ENCODE results near the gene SPAG16.

Gene SPAG16

DNA sequence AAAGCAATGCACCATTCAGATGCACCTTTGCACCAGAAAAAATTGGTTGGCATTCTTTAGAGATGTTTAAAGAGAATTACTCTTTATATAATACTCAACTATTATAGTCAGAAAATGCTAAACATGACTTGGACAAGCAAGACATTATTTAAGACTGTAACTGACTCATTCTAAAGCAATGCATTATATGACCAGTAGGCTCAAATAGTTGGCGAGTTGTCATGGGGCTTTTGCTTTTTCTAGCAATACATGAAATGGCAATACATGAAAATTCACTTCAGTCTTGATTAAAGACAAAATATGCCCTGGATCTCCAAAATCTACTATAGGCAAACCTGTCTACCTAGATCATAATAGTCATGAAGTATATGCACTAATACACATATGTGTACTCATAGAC is 909.7 kb downstream of the SPAG16 start:
- Histone ChIP-seq H3K27me3 (ENCODE audit: control insufficient read depth in 1 of 2, insufficient read depth in 2 of 2, low read length in 2 of 2) (no peaks in the 10 kb centered on the region), H3K27ac (ENCODE audit: low read depth, low read length) (no peak overlapping the region), H3K9me3 (ENCODE audit: low read length) (no peaks in the 10 kb centered on the region), H3K9ac (ENCODE audit: low read length) (no peak overlapping the region), H3K4me3 (ENCODE audit: low read depth in 1 of 2, low read length in 2 of 2) (no peak overlapping the region), H3K4me1 (ENCODE audit: insufficient read depth, low read length) (peaks cover 13% of the 10 kb centered on the region), H3K36me3 (ENCODE audit: insufficient read depth, low read length) (no peaks in the 10 kb centered on the region)

DNA sequence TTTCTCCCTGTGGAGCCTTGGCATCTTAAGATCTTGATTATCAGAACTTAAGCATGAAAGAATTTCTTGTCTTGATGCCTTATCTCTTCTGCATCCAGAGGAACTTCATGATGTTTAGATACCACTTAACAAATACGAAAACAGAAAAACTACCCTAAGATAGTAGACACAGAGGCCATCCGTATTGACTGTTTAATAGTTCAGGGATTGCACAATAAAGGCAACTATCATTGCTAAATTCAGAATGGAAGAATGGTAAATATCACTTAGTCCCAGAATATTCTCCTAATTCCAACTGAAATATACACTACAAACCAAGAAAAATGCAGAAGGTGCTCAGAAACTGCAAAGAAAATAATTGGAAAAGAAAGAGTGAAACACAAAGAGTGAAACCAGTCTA is 912.0 kb downstream of the SPAG16 start:
- Histone ChIP-seq H3K4me3 (ENCODE audit: low read depth in 1 of 2, low read length in 2 of 2) (no peak overlapping the region), H3K4me1 (ENCODE audit: insufficient read depth, low read length) (peaks cover 13% of the 10 kb centered on the region), H3K9me3 (ENCODE audit: low read length) (no peaks in the 10 kb centered on the region), H3K36me3 (ENCODE audit: insufficient read depth, low read length) (no peaks in the 10 kb centered on the region), H3K27me3 (ENCODE audit: control insufficient read depth in 1 of 2, insufficient read depth in 2 of 2, low read length in 2 of 2) (no peaks in the 10 kb centered on the region), H3K9ac (ENCODE audit: low read length) (no peak overlapping the region), H3K27ac (ENCODE audit: low read depth, low read length) (no peak overlapping the region)

DNA sequence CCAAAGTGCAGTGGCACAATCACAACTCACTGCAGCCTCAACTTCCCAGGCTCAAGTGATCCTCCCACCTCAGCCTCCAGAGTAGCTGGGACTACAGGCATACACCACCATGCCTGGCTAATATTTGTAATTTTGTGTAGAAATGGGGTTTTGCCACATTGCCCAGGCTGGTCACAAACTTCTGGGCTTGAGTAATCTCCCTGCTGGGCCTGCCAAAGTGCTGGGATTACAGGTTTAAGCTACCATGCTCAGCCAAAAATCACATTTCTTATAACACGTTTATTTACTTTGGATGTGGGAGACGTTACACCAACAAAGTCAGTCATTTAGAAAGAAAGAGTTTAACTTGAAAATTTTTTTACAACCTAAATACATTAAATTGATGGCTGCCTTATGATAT is 917.6 kb downstream of the SPAG16 start:
- no peaks in the 10 kb centered on the region for H3K4me1 ChIP-seq (ENCODE audit: insufficient read depth, low read length)
- H3K27me3 ChIP-seq (ENCODE audit: control insufficient read depth in 1 of 2, insufficient read depth in 2 of 2, low read length in 2 of 2) = no peaks in the 10 kb centered on the region
- no peaks in the 10 kb centered on the region for H3K9me3 ChIP-seq (ENCODE audit: low read length)
- no peak overlapping the region for H3K27ac ChIP-seq (ENCODE audit: low read depth, low read length)
- no peaks in the 10 kb centered on the region for H3K36me3 ChIP-seq (ENCODE audit: insufficient read depth, low read length)
- H3K4me3 ChIP-seq (ENCODE audit: low read depth in 1 of 2, low read length in 2 of 2) = no peak overlapping the region
- H3K9ac ChIP-seq (ENCODE audit: low read length) = no peak overlapping the region

DNA sequence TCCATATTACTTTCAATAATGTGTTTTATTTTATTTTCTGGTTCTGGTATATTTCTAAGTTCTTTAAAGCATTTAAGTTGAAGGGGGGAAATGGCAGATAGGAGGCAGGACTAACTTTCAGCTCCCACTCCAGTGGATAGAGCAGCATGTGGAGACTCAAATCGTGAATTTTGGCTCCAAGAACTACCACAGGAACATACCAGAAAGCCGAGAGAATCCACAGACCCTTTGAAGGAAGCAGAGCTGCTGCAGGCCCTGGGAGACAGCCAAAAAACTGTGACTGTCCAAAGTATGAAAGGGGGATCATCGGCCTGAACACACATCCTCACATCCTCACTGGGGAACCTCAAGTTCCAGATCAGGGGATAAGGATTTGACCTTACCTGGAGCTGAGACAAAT is 919.0 kb downstream of the SPAG16 start:
- Histone ChIP-seq H3K4me3 (ENCODE audit: low read depth in 1 of 2, low read length in 2 of 2) (no peak overlapping the region), H3K27me3 (ENCODE audit: control insufficient read depth in 1 of 2, insufficient read depth in 2 of 2, low read length in 2 of 2) (no peaks in the 10 kb centered on the region), H3K9me3 (ENCODE audit: low read length) (no peaks in the 10 kb centered on the region), H3K9ac (ENCODE audit: low read length) (no peak overlapping the region), H3K27ac (ENCODE audit: low read depth, low read length) (no peak overlapping the region), H3K36me3 (ENCODE audit: insufficient read depth, low read length) (no peaks in the 10 kb centered on the region), H3K4me1 (ENCODE audit: insufficient read depth, low read length) (no peaks in the 10 kb centered on the region)

DNA sequence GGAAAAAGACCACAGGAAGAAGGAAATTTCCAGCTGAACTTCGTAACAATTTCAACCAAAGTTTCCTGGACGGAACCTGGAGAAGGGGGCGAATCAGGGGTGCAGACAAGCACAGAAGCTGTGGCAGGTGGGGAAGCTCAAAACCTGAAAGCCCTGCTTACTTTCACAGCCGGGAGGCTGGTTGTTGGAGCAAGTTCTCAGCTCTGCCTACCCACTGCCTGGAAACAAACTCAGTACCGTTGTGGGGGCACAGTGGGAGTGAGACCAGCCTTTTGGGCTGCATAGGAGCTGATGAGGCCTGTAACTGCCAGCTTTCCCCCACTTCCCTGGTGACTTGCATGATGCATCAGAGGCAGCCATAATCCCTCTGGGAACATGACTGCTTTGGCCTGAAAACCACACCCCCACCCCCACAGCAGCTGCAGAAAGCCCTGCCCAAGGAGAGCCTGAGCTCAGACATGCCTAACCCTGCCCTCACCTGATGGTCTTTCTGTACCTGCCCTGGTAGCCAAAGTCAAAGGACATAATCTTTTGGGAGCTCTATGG is 919.6 kb downstream of the SPAG16 start:
- H3K9me3 ChIP-seq (ENCODE audit: low read length) = no peaks in the 10 kb centered on the region
- H3K4me1 ChIP-seq (ENCODE audit: insufficient read depth, low read length) = no peaks in the 10 kb centered on the region
- H3K4me3 ChIP-seq (ENCODE audit: low read depth in 1 of 2, low read length in 2 of 2) = no peak overlapping the region
- H3K9ac ChIP-seq (ENCODE audit: low read length) = no peak overlapping the region
- H3K36me3 ChIP-seq (ENCODE audit: insufficient read depth, low read length) = no peaks in the 10 kb centered on the region
- H3K27me3 ChIP-seq (ENCODE audit: control insufficient read depth in 1 of 2, insufficient read depth in 2 of 2, low read length in 2 of 2) = no peaks in the 10 kb centered on the region
- no peak overlapping the region for H3K27ac ChIP-seq (ENCODE audit: low read depth, low read length)

DNA sequence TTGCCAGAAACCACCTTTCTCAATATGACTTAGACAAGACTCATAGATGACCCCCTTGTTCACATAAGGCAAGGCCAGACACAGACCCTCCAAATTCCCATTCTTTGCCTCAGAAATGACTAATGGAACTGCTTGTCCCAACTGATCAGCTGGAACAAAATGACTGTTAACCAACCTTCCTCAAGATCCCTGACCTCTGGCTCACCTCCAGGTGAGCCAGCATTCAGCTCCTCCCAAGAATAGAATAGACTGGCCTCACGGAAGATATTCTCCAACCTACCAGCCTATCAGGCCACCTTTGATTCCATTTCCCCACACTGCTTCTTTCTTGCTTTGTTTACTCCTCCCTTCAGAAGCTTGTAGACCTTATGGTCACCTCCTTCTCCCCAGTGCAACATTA is 930.8 kb downstream of the SPAG16 start:
- Histone ChIP-seq H3K36me3 (ENCODE audit: insufficient read depth, low read length) (no peaks in the 10 kb centered on the region), H3K9ac (ENCODE audit: low read length) (no peak overlapping the region), H3K4me3 (ENCODE audit: low read depth in 1 of 2, low read length in 2 of 2) (no peak overlapping the region), H3K4me1 (ENCODE audit: insufficient read depth, low read length) (no peaks in the 10 kb centered on the region), H3K27me3 (ENCODE audit: control insufficient read depth in 1 of 2, insufficient read depth in 2 of 2, low read length in 2 of 2) (no peaks in the 10 kb centered on the region), H3K27ac (ENCODE audit: low read depth, low read length) (no peak overlapping the region), H3K9me3 (ENCODE audit: low read length) (no peaks in the 10 kb centered on the region)

DNA sequence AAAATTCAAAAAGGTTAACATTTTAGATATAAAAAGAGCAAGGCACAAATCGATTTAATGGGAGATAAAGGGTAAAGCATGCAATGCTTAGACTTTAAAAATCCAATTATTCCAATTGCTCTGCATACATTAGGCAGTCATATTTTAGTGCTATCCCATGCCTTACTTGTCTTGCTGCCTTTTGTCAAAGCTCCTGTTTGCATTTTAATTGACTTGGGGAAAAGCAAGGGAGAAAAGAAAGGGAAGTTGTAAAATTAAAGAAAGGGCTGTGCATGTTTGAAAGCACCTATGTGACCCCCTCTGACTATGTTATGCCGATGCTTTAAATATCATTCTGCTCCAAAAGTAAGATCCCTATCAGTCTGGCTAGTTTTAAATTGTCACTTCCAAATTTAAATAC is 932.9 kb downstream of the SPAG16 start:
- H3K27ac ChIP-seq (ENCODE audit: low read depth, low read length) = no peak overlapping the region
- H3K4me1 ChIP-seq (ENCODE audit: insufficient read depth, low read length) = no peaks in the 10 kb centered on the region
- H3K9ac ChIP-seq (ENCODE audit: low read length) = no peak overlapping the region
- no peaks in the 10 kb centered on the region for H3K27me3 ChIP-seq (ENCODE audit: control insufficient read depth in 1 of 2, insufficient read depth in 2 of 2, low read length in 2 of 2)
- no peak overlapping the region for H3K4me3 ChIP-seq (ENCODE audit: low read depth in 1 of 2, low read length in 2 of 2)
- H3K36me3 ChIP-seq (ENCODE audit: insufficient read depth, low read length) = no peaks in the 10 kb centered on the region
- no peaks in the 10 kb centered on the region for H3K9me3 ChIP-seq (ENCODE audit: low read length)

DNA sequence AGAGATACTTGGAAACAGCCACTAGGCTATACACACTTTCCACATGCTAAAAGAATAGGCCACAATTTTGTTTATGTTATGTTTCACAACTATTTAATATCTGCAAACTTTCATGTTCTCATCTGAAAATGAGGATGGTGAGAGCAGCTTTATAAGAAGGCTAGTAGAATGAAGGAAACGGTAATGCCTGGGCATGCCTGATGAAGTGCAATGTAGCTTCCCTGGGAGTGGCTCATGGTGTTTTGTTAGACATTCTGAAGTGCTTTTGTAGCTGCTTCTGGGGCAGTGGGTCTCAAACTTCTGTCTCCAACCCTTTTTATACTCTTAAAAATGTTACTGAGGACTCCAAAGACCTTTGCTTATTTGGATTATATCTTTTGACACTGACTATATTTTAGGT is 933.3 kb downstream of the SPAG16 start:
- no peaks in the 10 kb centered on the region for H3K4me1 ChIP-seq (ENCODE audit: insufficient read depth, low read length)
- H3K9ac ChIP-seq (ENCODE audit: low read length) = no peak overlapping the region
- H3K4me3 ChIP-seq (ENCODE audit: low read depth in 1 of 2, low read length in 2 of 2) = no peak overlapping the region
- no peaks in the 10 kb centered on the region for H3K27me3 ChIP-seq (ENCODE audit: control insufficient read depth in 1 of 2, insufficient read depth in 2 of 2, low read length in 2 of 2)
- no peak overlapping the region for H3K27ac ChIP-seq (ENCODE audit: low read depth, low read length)
- no peaks in the 10 kb centered on the region for H3K9me3 ChIP-seq (ENCODE audit: low read length)
- H3K36me3 ChIP-seq (ENCODE audit: insufficient read depth, low read length) = no peaks in the 10 kb centered on the region

DNA sequence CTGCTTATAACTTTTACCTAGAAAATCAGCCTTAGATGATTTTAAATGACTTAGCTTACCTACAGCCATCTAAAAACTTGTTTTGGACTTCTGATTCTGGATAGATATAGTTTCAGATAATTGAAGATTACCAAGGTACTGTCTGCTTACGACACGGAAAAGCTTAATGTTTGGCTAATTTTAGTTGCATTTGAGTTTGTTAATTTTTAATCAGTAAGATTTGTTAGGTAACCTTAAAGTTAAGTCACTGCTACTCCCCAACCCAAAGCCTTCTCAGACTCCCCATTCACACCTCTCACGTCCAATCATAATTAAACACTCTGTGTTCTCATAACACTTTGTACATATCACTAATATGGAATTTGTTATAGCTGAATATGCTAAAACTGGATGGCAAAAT is 936.0 kb downstream of the SPAG16 start:
- no peak overlapping the region for H3K4me3 ChIP-seq (ENCODE audit: low read depth in 1 of 2, low read length in 2 of 2)
- H3K9me3 ChIP-seq (ENCODE audit: low read length) = no peaks in the 10 kb centered on the region
- no peaks in the 10 kb centered on the region for H3K27me3 ChIP-seq (ENCODE audit: control insufficient read depth in 1 of 2, insufficient read depth in 2 of 2, low read length in 2 of 2)
- H3K36me3 ChIP-seq (ENCODE audit: insufficient read depth, low read length) = no peaks in the 10 kb centered on the region
- no peaks in the 10 kb centered on the region for H3K4me1 ChIP-seq (ENCODE audit: insufficient read depth, low read length)
- H3K27ac ChIP-seq (ENCODE audit: low read depth, low read length) = no peak overlapping the region
- H3K9ac ChIP-seq (ENCODE audit: low read length) = no peak overlapping the region

DNA sequence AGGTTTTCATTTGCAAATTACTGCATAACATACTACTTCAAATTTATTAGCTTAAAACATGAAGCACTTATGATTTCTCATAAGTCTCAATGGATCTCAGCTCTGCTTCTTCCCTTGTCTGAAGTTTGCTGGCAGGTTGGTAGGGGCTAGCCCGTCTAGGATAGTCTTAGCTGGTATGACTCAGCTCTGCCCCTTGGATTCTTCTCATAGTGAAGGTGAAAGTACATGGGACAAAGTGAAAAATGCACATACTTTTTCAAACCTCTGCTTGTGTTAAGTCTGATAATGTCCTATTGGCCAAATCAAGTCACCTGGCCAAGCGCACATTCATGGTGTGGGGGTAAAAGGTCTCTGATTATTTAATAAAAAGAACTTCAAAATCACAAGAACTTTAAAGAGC is 941.8 kb downstream of the SPAG16 start:
- no peaks in the 10 kb centered on the region for H3K27me3 ChIP-seq (ENCODE audit: control insufficient read depth in 1 of 2, insufficient read depth in 2 of 2, low read length in 2 of 2)
- H3K36me3 ChIP-seq (ENCODE audit: insufficient read depth, low read length) = no peaks in the 10 kb centered on the region
- no peaks in the 10 kb centered on the region for H3K9me3 ChIP-seq (ENCODE audit: low read length)
- H3K27ac ChIP-seq (ENCODE audit: low read depth, low read length) = no peak overlapping the region
- H3K4me3 ChIP-seq (ENCODE audit: low read depth in 1 of 2, low read length in 2 of 2) = no peak overlapping the region
- H3K4me1 ChIP-seq (ENCODE audit: insufficient read depth, low read length) = no peaks in the 10 kb centered on the region
- no peak overlapping the region for H3K9ac ChIP-seq (ENCODE audit: low read length)

DNA sequence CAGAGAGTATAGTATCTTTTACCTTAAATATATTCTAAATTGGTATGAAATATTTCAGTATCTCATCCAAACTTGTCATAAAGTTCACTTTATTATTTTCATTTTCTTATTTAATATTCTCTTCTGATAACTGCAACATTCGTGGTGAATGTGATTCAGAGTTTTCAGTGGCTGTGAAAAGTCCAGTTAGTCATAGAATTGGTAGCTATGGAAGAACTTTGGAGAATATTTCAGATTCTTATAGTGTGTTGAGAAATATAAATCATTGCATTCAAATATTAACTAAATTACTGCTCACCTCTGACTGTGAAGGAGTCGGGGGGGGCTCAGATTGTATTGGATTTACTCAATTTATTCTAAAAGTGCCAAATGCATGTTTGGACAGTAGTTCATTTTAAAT is 948.0 kb downstream of the SPAG16 start:
- Histone ChIP-seq H3K27ac (ENCODE audit: low read depth, low read length) (no peak overlapping the region), H3K36me3 (ENCODE audit: insufficient read depth, low read length) (no peaks in the 10 kb centered on the region), H3K27me3 (ENCODE audit: control insufficient read depth in 1 of 2, insufficient read depth in 2 of 2, low read length in 2 of 2) (no peaks in the 10 kb centered on the region), H3K4me1 (ENCODE audit: insufficient read depth, low read length) (no peaks in the 10 kb centered on the region), H3K9me3 (ENCODE audit: low read length) (no peaks in the 10 kb centered on the region), H3K4me3 (ENCODE audit: low read depth in 1 of 2, low read length in 2 of 2) (no peak overlapping the region), H3K9ac (ENCODE audit: low read length) (no peak overlapping the region)

DNA sequence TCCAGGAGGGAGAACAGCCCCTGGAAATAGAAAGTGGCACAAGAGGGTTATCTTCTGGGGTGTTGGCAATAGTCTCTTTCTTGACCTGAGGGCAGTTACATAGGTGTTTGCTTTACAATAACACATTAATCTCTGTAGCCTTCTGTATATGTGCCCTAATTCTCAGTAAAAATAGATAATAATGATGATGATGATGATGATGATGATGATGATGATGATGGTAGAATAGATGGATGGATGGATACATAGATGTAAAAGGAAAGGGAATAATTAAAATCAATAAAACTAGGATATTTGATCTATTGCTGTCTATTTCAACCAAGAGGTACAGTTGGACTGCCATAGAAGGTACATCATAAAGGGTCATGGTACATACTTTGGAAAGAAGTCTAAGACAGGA is 948.9 kb downstream of the SPAG16 start:
- no peak overlapping the region for H3K4me3 ChIP-seq (ENCODE audit: low read depth in 1 of 2, low read length in 2 of 2)
- no peak overlapping the region for H3K9ac ChIP-seq (ENCODE audit: low read length)
- no peaks in the 10 kb centered on the region for H3K9me3 ChIP-seq (ENCODE audit: low read length)
- H3K27ac ChIP-seq (ENCODE audit: low read depth, low read length) = no peak overlapping the region
- H3K36me3 ChIP-seq (ENCODE audit: insufficient read depth, low read length) = no peaks in the 10 kb centered on the region
- no peaks in the 10 kb centered on the region for H3K27me3 ChIP-seq (ENCODE audit: control insufficient read depth in 1 of 2, insufficient read depth in 2 of 2, low read length in 2 of 2)
- no peaks in the 10 kb centered on the region for H3K4me1 ChIP-seq (ENCODE audit: insufficient read depth, low read length)

All from muscle layer of colon (tissue), 2 donors.